NCI-H2227 (cell line): Measurements from ENCODE around the gene PLP2.
"Not testable (repeated sequence)": the region's sequence is repeated elsewhere in the genome, so short reads cannot be mapped to it uniquely, and the experiment has no call there.

Source experiments
- DNase-seq: peaks from one replicate; lab custom pipeline; 2025; ENCODE audit not compliant: unreplicated experiment; lab: John Stamatoyannopoulos, UW

PLP2 gene, protein sequence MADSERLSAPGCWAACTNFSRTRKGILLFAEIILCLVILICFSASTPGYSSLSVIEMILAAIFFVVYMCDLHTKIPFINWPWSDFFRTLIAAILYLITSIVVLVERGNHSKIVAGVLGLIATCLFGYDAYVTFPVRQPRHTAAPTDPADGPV

GRCh38 chrX:49171752-49172279 lies at the start of gene PLP2:
TSS of gene PLP2 (plus strand) at chrX:49171898. CDS start at chrX:49172001, 103 bp downstream.
- peak; percentile 77 for DNase-seq

DNA sequence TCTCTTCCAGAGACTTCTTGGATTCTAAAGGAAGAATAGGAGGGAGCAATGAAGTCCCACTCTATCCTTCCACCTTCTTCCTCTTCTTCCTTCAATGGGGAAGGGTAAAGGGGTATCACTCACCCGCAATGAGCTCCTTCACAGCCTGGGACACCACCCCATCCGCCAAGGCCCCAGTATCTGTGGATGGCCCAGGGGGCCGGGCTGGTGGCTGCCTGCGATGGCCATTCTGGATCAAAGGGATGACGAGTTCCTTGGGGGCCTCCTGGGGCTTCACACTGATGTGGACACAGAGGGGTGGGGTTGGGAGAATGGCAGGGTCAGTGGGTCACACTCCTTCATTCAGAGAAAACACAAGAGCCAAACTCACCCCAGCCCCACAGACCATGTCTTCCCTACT lies 49.2 kb upstream of the PLP2 start:
- DNase-seq: no peak

DNA sequence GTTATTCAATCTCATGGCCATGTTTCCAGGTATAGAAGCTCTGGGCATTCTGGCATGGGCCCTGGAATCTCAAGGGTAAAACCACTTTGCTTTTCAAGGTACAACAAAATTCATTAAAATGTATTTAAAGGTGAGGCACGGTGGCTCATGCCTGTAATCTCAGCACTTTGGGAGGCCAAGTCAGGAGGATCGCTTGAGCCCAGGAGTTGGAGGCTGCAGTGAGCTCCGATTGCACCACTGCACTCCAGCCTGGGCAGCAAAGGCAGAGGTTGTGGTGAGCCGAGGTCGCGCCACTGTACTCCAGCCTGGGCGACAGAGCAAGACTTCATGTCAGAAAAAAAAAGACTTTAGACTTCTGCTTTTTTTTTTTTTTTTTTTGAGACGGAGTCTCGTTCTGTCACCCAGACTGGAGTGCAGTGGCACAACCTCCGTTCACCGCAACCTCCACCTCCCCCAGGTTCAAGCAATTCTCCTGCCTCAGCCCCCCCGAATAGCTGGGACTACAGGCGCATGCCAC lies 43.9 kb upstream of the PLP2 start:
- DNase-seq: not testable (repeated sequence)

GRCh38 chrX:49129427-49129826 lies 42.3 kb upstream of the PLP2 start:
- DNase-seq: no peak

DNA sequence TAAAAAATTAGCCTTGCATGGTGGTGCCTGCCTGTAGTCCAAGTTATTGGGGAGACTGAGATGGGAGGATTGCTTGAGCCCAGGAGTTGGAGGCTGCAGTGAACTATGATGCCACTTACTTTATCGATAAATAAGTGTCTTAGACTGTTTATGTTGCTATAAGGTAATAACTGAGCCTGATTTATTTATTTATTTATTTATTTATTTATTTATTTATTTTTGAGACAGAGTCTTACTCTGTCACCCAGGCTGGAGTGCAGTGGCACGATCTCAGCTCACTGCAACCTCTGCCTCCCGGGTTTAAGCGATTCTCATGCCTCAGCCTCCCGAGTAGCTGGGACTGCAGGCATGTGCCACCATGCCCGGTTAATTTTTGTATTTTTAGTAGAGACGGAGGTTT lies 39.4 kb upstream of the PLP2 start:
- not testable (repeated sequence) for DNase-seq

DNA sequence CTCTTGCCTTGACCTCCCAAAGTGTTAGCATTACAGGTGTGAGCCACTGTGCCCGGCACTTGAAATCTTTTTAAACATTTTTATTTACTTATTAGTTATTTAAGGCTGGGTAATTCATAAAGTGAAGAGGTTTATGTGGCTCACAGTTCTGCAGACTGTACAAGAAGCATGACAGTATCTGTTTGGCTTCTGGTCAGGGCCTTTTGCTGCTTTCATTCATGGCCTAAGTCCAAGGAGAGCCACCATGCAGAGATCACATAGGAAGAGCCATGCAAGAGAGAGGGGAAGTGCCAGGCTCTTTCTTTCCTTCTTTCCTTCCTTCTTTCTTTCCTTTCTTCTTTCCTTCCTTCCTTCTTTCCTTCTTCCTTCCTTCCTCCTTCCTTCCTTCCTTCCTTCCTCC lies 37.9 kb upstream of the PLP2 start:
- DNase-seq: no peak

DNA sequence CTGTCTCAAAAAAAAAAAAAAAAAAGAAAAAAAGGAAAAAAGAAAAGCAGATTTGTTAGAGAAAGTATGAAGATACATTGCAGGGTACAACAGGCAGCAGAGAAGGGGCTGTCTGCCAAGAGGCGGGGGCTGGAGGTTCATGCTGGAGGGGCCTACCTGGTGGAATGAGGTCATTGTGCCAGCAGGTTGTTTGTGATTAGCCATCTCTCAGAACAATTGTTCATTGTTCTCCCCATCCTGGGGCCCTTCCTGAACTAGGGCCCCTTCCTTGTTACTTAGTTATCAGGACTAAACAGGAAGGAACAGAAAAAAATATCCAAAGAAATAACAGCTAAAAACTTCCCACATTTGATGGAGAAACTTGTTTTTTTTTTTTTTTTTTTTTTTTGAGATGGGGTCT lies 34.2 kb upstream of the PLP2 start:
- no peak for DNase-seq

DNA sequence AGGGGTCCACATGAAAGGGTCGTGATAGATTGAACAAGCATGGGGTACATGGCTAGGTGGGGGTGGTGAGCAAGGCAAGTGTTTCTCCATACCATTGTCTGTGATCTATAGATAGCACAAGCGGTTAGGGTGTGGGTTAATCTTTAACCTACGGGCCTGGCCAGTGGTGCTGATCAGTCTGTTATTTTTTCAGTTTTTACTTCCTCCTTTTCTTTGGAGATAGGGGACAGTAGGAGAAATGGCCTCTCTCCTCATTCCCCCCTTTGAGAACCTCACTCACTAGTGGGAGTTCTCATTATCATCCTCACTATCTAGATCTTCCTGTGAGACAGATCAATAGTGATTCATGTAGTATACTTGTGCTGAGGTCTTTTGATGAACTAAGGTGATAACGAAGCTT lies 32.0 kb upstream of the PLP2 start:
- no peak for DNase-seq

DNA sequence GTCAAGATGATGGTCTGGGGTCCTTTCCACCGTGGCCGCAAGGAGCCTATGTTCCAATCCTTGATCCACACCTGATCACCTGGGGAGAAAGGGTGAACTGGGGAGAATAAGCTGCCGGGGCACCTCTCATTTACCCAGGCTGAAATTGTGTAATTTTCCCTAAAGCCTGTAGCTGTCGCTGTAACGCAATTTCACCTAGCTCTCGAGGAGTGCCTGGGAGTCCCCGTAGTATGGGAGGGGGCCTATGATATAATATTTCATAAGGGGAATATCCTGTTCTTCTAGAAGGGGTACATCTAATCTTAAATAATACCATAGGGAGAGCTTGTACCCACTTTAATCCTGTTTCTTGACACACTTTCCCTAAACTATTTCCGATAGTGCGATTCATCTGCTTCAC lies 29.4 kb upstream of the PLP2 start:
- not testable (repeated sequence) for DNase-seq

- DNase-seq: not testable (repeated sequence)
Measured at GRCh38 chrX:49143154-49143553, 28.5 kb upstream of the PLP2 start.

DNA sequence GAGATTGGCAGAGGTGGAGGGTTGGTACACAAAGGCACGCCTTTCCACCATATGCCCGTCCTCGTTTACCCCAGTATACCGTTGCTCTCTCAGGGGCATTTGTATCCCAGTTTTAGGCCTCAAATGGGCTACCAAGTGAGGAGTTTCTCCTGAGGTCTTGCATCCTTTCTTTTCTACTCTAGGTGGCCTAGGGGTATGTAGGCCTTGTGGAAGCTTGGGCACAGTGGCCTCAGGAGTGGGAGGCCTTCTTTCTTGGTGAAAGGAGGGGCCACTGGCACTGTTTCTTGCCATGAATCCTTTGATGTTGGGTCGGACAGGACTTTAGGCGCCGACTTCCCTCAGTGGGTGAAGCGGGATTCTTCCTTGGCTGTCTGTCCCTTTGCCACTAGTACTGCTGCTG lies 24.4 kb upstream of the PLP2 start:
- no peak for DNase-seq

DNA sequence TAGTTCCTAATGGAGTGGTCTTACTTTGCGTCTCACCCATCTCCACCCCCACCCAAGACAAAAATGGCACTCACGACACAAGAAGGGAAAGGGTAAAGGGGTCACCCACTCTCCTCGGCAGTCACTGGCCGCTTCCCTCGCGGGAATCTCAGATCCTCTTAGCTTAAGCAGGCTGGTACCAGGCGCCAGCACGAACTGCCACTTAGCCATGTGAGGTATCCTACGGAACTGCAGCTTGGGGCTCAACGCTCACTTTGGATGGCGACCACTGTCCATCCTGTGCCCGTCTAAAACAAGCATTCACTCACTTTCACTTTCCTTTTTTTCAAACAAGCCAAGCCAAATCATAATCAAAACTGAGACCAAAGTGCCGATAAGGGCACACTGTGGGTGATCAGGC lies 23.8 kb upstream of the PLP2 start:
- DNase-seq: no peak

DNA sequence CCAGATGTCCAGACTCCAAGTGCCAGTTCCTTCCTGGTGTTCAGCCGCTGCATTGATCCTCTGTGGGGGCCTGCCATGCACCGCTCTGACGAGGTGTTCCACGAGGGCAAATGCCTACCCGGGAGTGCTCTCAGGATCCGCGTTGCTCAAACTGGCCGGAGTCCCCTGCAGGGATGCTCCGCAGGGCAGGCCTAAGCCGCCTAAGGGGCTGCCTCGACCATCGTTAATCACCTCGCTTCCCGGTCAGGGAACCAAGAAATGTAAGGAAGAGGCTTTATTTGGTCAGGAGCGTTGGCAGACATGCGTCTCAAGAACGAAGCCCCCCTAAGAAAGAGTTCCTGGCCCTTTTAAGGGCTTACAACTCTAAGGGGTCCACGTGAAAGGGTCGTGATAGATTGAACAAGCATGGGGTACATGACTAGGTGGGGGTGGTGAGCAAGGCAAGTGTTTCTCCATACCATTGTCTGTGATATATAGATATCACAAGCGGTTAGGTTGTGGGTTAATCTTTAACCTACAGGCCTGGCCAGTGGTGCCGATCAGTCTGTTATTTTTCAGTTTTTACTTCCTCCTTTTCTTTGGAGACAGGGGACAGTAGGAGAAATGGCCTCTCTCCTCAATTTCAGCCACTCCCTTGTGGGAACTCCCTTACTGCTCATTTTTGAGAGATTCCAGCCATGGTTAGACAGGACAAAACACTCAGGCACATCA lies 23.2 kb upstream of the PLP2 start:
- not testable (repeated sequence) for DNase-seq

DNA sequence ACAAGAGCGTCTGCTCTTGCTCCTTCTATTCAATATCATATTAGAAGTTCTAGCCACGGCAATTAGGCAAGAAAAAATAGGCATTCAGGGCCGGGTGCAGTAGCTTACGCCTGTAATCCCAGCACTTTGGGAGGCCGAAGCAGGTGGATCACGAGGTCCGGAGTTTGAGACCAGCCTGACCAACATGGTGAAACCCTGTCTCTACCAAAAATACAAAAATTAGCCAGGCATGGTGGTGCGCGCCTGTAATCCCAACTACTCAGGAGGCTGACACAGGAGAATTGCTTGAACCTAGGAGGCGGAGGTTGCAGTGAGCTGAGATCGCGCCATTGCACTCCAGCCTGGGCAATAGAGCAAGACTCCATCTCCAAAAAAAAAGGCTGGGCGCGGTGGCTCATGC lies 22.4 kb upstream of the PLP2 start:
- not testable (repeated sequence) for DNase-seq

GRCh38 chrX:49153467-49153866 lies 18.2 kb upstream of the PLP2 start:
- DNase-seq: no peak

DNA sequence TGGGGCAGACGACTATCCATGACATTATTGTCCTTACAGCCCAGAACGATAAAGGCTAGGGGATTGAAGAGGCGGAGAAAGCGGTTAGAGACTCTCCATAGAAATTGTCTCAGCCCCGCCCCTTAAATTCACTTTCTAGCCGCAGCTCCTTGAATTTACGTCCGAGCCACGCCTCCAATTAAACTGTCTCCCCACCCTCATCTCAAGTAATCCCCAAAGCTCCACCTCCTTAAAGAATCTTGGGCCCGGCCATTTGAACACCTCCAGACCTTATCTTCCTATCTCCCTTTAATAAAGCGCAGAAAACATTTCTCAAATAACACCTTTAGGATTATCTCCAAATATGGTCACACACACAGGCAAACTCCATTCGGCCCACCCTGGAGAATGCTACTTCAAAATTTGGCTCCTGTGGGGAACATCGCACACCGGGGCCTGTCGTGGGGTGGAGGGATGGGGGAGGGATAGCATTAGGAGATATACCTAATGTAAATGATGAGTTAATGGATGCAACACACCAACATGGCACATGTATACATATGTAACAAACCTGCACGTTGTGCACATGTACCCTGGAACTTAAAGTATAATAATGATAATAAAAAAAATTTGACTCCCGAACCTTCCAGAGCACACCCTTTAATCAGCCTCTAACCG lies 16.3 kb upstream of the PLP2 start:
- DNase-seq: peak; percentile 88

DNA sequence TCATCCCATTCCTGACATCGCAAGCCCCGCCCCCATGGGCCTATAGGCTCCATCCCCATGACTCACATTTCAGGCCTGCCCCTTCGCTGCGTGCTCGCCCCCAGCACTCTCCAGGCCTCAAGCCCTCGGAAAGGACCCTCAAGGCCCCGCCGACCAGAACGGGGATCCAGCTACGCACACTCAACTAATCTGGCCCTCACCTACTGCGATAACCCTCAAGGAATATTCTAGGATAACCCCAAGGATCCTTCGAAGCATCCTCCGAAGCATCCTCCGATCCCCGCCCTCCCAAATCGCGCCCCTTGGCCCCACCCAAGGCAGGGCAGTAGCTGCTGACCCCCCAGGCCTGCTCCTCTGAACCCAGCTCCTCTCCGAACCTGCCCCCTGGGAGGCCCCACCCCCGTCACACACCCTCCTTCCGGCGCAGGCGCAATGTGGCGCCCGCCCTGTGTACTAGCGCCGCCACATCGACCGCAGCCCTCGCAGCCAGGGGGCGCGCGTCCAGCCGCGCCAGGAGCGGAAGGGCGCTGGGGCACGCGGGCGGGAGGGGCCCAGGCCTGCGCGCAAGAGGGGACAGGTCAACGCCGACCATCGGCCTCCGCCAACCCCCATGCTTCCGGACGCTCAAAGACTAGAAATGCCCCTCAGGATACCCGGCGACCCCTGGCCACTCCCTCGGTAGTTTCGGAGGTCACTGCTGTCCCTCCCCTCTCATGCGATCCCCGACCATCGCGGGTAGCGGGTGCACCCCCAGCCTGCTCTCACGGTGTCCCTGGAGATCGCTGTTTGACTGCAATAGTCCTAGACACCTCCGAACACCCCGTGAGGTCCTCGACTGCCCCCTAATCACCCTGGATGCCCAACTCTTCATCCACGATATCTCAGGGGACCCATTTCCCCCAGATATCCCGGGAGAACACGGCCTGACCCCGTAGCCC lies 15.5 kb upstream of the PLP2 start:
- peak; percentile 96 for DNase-seq

- DNase-seq: no peak
Measured at GRCh38 chrX:49157194-49157593, 14.5 kb upstream of the PLP2 start.

DNA sequence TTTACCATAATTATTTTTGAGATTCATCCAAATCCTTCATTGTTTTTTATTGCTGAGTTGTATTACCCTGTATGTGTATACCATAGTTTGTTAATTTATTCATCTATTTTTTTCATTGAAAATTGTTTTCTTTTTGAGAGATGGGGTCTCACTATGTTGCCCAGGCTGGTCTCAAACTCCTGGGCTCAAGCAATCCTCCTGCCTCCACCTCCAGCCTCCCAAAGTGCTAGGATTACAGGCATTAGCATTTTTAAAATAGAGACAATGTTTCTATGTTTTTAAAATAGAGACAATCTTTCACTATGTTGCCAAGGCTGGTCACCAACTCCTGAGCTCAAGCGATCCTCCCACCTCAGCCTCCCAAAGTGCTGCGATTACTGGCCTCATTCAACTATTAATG lies 10.8 kb upstream of the PLP2 start:
- DNase-seq: no peak

GRCh38 chrX:49161632-49162031 lies 10.1 kb upstream of the PLP2 start:
- DNase-seq: no peak

- DNase-seq: no peak
Measured at GRCh38 chrX:49162620-49163019, 9.1 kb upstream of the PLP2 start, which contains the start of gene MAGIX. TSS of gene MAGIX (plus strand) at chrX:49162758. CDS start at chrX:49162890, 132 bp downstream.
